Upper lobe of left lung (tissue), 6 donors: ENCODE measurements around the gene SHC2. TPM values are rescaled to one million over a fixed set of nuclear protein-coding genes. Genes with fewer than 3 reads are reported as not detected.

Source experiments
- ATAC-seq, 2 donors: fragments of 200-7000 bp; cut with Tn5 transposase; one replicate each; pipeline ENCODE4 v1.9.1; 2022; ENCODE audit warnings: mild to moderate bottlenecking in 2 of 2, moderate library complexity in 2 of 2; ENCODE audit not compliant: low FRiP score in 2 of 2
- DNase-seq, 2 donors: peaks; one replicate each; pipeline ENCODE4 v3.0.0-alpha.2; 2019 to 2020
- H3K27ac ChIP-seq, 4 donors: fragments of 200-600 bp; sonication (generic); one replicate each; pipeline ENCODE4 v1.5.1; 2016 to 2019
- H3K27me3 ChIP-seq, 4 donors: fragments of 200-600 bp; sonication (generic); one replicate each; pipeline ENCODE4 v1.5.1; 2017 to 2019
- H3K36me3 ChIP-seq, 4 donors: fragments of 200-600 bp; sonication (generic); one replicate each; pipeline ENCODE4 v1.5.1; 2016 to 2019
- H3K4me1 ChIP-seq, 4 donors: fragments of 200-600 bp; sonication (generic); one replicate each; pipeline ENCODE4 v1.5.1; 2018 to 2019
- H3K4me3 ChIP-seq, 4 donors: fragments of 200-600 bp; sonication (generic); one replicate each; pipeline ENCODE4 v1.5.1; 2017 to 2019; ENCODE audit warnings: mild to moderate bottlenecking in 2 of 4, moderate library complexity in 1 of 4
- H3K9me3 ChIP-seq, 4 donors: fragments of 200-600 bp; sonication (generic); one replicate each; pipeline ENCODE4 v1.5.1; 2018 to 2019
- EP300 ChIP-seq, 4 donors: sonication (generic); formaldehyde crosslinking; IDR thresholded peaks; one replicate each; pipeline ENCODE4 v1.5.1; 2017; ENCODE audit warnings: antibody characterized with exemption in 4 of 4, control low read depth in 2 of 4
- POLR2A ChIP-seq, 4 donors: fragments of 450-650 bp; IDR thresholded peaks; one replicate each; pipeline ENCODE4 v1.5.1; 2016 to 2017; ENCODE audit warnings: antibody characterized with exemption in 4 of 4, mild to moderate bottlenecking in 2 of 4
- POLR2AphosphoS5 ChIP-seq, 2 donors: sonication (generic); formaldehyde crosslinking; IDR thresholded peaks; one replicate each; pipeline ENCODE4 v1.5.1; 2017; ENCODE audit warnings: antibody characterized with exemption in 2 of 2
- WGBS, 2 donors: methylation state at CpG; one replicate each; pipeline ENCODE4 v1.1.5; 2017 to 2018; 5-methylcytosine and 5-hydroxymethylcytosine counted together
- total RNA-seq, 6 donors: library from RNA; depleted of rRNA in 4 of 6; stranded (reverse); fragments of >200 nt in 4 of 6; gene quantifications; one replicate each; pipeline versions ENCODE4 v1.1.0 to v1.2.1, GENCODE V29; 2016 to 2021
- TF ChIP-seq, protein P1 (sequence below), 6 experiments: fragments of 450-650 bp in 4 of 6; fragments of 200-600 bp in 2 of 6; sonication (generic) in 2 of 6; IDR thresholded peaks; one replicate each; pipeline ENCODE4 v1.5.1; 2016 to 2019; ENCODE audit warnings: antibody characterized with exemption in 6 of 6
- donor health status: DM: no; HTN: no; CAD: no; lungs with moderate emphysema.
- donor health status: DM: no; HTN: yes; CAD: no; lungs with severe emphysema.

SHC2 gene
- total RNA-seq, 6 donors from 2014 or later: 10.5 to 104 (median 22.5) TPM

DNA sequence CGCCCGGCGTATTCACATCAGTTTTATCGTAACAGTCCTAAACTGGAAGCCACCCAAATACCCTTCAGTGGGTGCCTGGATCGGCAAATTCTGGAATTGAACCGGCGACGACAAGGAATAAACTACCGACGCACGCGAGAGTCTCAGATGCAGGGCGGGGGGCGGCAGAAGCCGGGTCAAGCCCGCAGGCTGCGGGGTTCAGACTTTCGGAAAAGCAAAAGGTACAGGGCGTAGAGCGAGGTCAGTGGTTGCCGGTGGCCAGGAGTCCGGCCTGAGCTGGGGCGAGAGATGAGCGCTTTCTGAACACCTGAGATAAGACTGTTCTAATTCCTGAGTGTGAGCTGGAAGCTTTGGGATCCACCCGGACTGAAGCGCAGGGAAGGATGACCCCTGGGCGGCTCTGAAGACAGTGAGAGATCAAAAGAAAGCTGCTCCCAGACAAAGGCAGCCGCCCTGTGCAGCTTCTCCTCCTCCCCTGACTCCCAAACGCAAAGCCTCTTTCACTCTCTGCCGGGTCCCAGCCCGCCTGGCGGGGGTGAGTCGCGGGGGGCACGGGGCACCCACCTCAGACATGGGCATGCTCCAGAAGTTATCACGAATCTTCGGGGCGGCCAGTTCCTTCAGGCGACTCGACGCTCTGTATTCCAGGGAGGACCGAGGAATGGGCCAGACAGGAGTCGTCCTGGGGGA is 90.0 kb downstream of the SHC2 start:
- no peak overlapping the region for H3K4me3 ChIP-seq
- peaks cover 0 to 12% (median 2%) of the 10 kb centered on the region in 4 donors for H3K4me1 ChIP-seq
- WGBS, 2 donors: 89 to 91% methylated on average over 42 to 43 of the region's 43 CpGs
- ATAC-seq (no peak), DNase-seq (no peak)
- no peak for TF ChIP-seq POLR2AphosphoS5 (IDR thresholded peaks at IDR 0.05)
- no peak for TF ChIP-seq POLR2A (IDR thresholded peaks at IDR 0.05)
- no peak for TF ChIP-seq EP300 (IDR thresholded peaks at IDR 0.05)
- TF ChIP-seq, protein P1, sequence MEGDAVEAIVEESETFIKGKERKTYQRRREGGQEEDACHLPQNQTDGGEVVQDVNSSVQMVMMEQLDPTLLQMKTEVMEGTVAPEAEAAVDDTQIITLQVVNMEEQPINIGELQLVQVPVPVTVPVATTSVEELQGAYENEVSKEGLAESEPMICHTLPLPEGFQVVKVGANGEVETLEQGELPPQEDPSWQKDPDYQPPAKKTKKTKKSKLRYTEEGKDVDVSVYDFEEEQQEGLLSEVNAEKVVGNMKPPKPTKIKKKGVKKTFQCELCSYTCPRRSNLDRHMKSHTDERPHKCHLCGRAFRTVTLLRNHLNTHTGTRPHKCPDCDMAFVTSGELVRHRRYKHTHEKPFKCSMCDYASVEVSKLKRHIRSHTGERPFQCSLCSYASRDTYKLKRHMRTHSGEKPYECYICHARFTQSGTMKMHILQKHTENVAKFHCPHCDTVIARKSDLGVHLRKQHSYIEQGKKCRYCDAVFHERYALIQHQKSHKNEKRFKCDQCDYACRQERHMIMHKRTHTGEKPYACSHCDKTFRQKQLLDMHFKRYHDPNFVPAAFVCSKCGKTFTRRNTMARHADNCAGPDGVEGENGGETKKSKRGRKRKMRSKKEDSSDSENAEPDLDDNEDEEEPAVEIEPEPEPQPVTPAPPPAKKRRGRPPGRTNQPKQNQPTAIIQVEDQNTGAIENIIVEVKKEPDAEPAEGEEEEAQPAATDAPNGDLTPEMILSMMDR (IDR thresholded peaks at IDR 0.05): no peak
- H3K9me3 ChIP-seq: no peaks in the 10 kb centered on the region
- no peaks in the 10 kb centered on the region for H3K36me3 ChIP-seq
- no peaks in the 10 kb centered on the region for H3K27me3 ChIP-seq
- H3K27ac ChIP-seq: no peak overlapping the region

DNA sequence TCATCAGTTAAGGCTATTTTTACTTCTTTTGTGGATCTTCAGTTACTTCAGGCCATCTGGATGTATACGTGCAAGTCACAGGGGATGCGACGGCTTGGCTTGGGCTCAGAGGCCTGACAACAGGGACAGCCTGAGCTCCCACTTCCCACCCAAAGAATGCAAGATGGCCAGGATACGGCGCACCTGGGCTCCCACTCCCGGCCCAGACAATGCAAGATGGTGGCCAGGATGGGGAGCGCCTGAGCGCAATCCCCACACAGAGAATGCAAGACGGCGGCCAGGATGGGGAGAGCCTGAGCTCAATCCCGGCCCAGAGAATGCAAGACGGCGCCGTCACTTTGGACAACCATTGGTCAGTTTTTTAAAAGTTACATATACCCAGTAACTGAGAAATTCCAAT is 91.0 kb downstream of the SHC2 start:
- 87 to 98% methylated on average over 13 of the region's 14 CpGs for WGBS, 2 donors
- H3K27me3 ChIP-seq: no peaks in the 10 kb centered on the region
- H3K9me3 ChIP-seq: no peaks in the 10 kb centered on the region
- no peaks in the 10 kb centered on the region for H3K36me3 ChIP-seq
- no peak overlapping the region for H3K4me3 ChIP-seq
- DNase-seq: no peak
- ATAC-seq: no peak
- H3K27ac ChIP-seq: no peak overlapping the region
- H3K4me1 ChIP-seq: peaks cover 0 to 12% (median 2%) of the 10 kb centered on the region in 4 donors
- TF ChIP-seq POLR2A (IDR thresholded peaks at IDR 0.05) (no peak), EP300 (IDR thresholded peaks at IDR 0.05) (no peak), POLR2AphosphoS5 (IDR thresholded peaks at IDR 0.05) (no peak)
- TF ChIP-seq, protein P1 (IDR thresholded peaks at IDR 0.05): no peak

DNA sequence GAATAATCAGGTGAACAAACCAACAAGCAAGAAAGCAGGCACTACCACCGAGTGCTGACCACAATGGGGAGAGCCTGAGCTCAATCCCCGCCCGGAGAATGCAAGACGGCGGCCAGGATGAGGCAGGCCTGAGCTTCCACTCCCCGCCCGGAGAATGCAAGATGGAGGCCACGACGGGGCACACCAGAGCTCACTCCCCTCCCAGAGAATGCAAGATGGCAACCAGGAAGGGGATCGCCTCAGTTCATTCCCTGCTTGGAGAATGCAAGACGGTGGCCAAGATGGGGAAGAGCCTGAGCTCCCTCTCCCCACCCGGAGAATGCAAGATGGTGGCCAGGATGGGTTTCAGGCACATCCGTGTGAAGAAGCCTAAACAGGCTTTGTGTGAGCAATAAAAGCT is 91.6 kb downstream of the SHC2 start:
- ATAC-seq (no peak), DNase-seq (no peak)
- peaks cover 0 to 12% (median 2%) of the 10 kb centered on the region in 4 donors for H3K4me1 ChIP-seq
- H3K36me3 ChIP-seq: no peaks in the 10 kb centered on the region
- TF ChIP-seq POLR2AphosphoS5 (IDR thresholded peaks at IDR 0.05) (no peak), POLR2A (IDR thresholded peaks at IDR 0.05) (no peak), EP300 (IDR thresholded peaks at IDR 0.05) (no peak)
- TF ChIP-seq, protein P1 (IDR thresholded peaks at IDR 0.05): no peak
- H3K27ac ChIP-seq: no peak overlapping the region
- H3K27me3 ChIP-seq: no peaks in the 10 kb centered on the region
- no peaks in the 10 kb centered on the region for H3K9me3 ChIP-seq
- WGBS, 2 donors: 87 to 89% methylated on average over 13 of the region's 13 CpGs
- no peak overlapping the region for H3K4me3 ChIP-seq

DNA sequence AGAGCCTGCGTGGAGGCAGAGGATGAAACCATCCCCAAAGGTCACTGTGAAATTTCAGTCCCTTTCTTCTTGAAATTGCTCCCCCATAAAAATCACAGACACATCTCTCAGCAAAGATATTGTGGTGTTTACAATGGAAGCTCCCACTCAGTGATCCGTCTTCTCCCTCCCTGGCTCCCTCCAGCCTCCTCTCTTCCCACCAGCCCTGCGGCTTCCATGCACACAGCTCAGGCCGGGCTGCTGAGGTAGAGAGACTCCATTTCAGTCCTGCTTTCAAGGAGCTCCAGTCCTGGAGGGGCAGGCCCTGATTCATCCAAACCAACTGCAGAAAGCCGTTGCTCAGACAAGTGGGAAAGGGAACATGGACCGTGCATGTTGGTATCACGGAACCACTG is 92.2 kb downstream of the SHC2 start:
- WGBS, 2 donors: 73 to 77% methylated on average over 7 of the region's 7 CpGs
- no peak overlapping the region for H3K4me3 ChIP-seq
- H3K36me3 ChIP-seq: no peaks in the 10 kb centered on the region
- H3K4me1 ChIP-seq: peaks cover 0 to 12% (median 2%) of the 10 kb centered on the region in 4 donors
- ATAC-seq: no peak
- TF ChIP-seq POLR2AphosphoS5 (IDR thresholded peaks at IDR 0.05) (no peak), POLR2A (IDR thresholded peaks at IDR 0.05) (no peak)
- H3K27ac ChIP-seq: no peak overlapping the region
- no peaks in the 10 kb centered on the region for H3K27me3 ChIP-seq
- no peak for DNase-seq
- H3K9me3 ChIP-seq: no peaks in the 10 kb centered on the region

DNA sequence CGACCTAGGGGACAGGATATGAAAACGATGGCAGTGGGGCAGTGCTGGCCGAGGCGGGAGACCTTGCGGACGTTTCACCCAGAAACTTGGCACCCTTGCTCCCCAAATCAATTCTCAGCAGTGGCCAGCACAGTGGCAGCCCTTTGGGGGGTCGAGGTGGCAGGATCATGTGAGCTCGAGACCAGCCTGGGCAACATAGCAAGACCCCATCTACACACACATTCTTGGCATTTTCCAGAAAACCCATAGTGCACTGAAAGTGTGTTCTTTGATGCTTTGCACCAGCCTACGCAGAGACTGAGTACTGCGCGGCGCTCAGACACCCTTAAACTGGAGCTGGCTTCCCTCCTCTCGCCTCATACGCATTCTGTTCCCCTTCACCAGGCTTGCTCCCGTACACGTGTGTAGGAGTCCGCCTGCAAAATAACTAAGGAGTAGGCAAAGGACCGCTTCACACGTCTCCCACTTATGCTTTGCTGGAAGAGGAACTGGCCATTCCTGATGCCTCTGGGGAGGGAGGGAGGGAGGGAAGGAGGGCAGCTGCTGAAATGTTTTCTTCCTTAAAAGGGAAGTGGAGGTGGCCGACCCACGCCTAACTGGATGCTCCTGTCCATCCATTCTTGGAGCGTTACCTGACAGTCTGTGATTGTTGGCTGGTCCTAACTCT is 92.7 kb downstream of the SHC2 start:
- TF ChIP-seq POLR2A (IDR thresholded peaks at IDR 0.05) (no peak), POLR2AphosphoS5 (IDR thresholded peaks at IDR 0.05) (no peak), EP300 (IDR thresholded peaks at IDR 0.05) (no peak)
- TF ChIP-seq, protein P1 (IDR thresholded peaks at IDR 0.05): no peak
- 68 to 71% methylated on average over 16 to 22 of the region's 22 CpGs for WGBS, 2 donors
- no peak for ATAC-seq
- Histone ChIP-seq H3K4me3 (no peak overlapping the region), H3K4me1 (peaks cover 0 to 12% (median 2%) of the 10 kb centered on the region in 4 donors), H3K27me3 (no peaks in the 10 kb centered on the region), H3K9me3 (no peaks in the 10 kb centered on the region), H3K36me3 (no peaks in the 10 kb centered on the region), H3K27ac (no peak overlapping the region)
- no peak for DNase-seq
